ENCODE measurements around the gene PXDN.
"Not testable (repeated sequence)": the region's sequence is repeated elsewhere in the genome, so short reads cannot be mapped to it uniquely, and the experiment has no call there.

Gene PXDN

DNA sequence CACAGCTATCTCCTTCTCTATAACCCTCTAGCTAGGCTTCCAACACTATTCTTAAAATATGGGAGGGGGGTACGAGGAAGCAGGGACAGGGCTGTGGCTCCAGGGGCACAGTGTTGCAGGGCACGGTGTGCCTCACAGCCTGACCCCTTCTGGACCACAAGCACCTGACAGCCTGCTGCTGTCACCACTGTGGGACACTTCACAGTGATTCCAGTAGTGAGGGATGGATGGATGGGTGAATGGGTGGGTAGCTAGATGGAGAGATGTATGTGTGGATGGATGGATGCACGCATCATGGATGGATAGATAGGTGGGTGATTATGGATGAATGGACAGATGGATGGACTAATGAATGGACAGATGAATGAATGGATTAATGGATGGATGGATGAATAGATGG is 21.6 kb downstream of the PXDN start:
- no peak for DNase-seq (ENCODE audit: low read depth in 2 of 2)

DNA sequence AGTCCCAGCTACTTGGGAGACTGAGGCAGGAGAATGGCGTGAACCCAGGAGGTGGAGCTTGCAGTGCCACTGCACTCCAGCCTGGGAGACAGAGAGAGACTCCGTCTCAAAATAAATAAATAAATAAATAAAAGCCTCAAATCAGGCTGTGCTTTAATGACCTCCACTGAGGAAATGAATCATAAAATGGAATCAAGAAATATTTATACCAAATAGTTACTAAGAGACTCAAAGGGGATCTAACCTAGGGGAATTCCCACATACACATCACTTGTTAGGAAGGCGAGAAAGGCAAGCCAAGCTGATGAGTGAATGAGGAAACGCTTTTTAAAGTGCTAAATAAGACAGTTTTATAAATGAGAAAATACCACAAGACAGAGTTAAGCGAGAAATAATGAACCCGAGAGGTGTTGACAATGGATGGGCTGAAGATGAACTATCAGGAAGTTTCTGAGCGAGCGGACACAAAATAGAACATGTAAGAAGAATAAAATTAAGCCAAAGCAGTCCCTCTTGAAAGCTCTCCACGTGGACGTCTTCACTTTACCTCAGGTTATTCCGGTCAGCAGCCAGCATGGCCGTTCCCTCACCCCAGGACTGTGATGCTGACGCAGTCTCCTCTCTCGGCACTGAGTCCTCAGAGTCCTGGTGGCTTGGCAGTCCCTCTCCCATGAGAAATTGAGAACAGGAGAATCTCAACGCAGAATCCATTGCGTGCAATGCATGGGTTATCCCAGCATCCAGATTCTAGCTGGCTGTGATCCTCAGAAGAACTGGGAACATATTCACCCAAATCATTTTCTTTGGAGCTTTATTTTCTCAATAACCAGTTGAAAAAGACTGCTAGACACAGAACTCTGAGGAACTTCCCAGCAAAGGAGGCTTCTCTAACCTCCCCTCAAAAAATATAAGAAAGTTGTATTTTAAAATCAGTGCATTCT is 22.3 kb downstream of the PXDN start:
- no peak for DNase-seq (ENCODE audit: low read depth in 2 of 2)

- DNase-seq (ENCODE audit: low read depth in 2 of 2), result no peak
Measured at GRCh38 chr2:1718339-1719220, 25.7 kb downstream of the PXDN start.

GRCh38 chr2:1717113-1717512 is 27.2 kb downstream of the PXDN start:
- no peak for DNase-seq (ENCODE audit: low read depth in 2 of 2)

DNA sequence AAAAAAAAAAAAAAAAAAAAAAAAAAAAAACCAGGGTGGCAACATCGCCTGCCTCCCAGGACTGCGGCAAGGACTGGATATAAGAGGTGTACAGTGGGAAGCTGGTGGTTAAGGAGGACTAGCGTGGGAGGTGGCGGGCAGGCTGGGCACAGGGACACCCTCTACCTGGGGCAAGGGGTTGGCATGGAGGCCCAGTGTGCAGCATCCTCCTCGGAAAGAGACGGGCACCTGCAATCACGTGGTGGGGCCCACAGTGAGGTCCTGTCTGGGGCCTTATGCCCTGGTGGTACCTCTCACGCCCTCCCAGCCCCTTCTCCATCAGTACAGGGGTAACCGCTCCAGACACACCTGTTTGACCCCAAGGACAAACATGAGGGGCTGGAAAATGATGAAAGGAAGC is 27.9 kb downstream of the PXDN start:
- DNase-seq (ENCODE audit: low read depth in 2 of 2), result no peak

DNA sequence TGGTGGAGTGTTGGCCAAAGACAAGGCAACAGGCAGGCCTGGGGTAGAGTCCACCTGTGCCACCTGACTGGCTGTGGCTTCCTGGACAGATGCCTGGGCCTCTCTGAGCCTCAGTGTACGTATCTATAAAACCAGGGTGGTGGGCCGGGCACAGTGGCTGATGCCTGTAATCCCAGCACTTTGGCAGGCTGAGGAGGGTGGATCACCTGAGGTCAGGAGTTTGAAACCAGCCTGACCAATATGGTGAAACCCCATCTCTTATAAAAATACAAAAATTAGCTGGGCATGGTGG is 28.4 kb downstream of the PXDN start:
- DNase-seq (ENCODE audit: low read depth in 2 of 2), result not testable (repeated sequence)

DNA sequence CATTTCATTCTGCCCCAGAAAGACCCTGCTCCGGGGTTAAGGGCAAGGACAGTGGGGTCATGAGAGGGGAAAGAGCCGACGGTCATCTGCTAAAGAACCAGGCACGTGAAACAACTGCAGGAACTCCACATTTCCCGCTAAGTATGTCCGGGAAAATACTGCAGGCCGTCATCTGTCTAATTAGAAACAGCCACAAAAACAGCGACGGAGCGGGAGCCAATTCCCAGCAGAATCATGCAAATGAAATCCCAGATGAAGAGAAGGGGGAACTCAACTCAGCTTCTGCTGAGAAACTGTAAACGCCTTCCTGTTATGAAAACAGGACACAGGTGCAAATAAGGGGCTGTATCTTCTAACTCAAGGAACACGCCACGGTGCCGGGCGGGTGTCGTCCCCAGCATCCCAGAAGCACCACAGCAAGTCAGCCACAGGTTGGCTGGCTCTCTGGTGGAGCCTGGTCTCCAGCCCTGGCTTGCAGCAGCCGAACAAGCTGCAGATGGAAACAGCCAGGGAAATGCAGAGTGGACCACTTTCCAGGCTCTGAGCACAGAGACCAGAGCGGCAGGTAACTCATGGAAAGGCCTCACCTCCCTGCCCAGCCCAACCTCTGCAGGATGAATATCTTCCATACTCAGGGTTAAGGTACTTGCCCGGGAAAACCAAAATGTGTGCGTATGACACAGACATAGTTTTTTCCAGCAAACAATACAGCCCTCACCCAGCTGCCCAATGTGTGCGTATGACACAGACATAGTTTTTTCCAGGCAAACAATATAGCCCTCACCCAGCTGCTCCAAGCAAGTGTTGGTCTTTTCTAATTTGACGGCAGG is 28.9 kb downstream of the PXDN start:
- no peak for DNase-seq (ENCODE audit: low read depth in 2 of 2)

GRCh38 chr2:1714291-1715064 is 29.8 kb downstream of the PXDN start:
- DNase-seq (ENCODE audit: low read depth in 2 of 2), result no peak

- no peak for DNase-seq (ENCODE audit: low read depth in 2 of 2)
Measured at GRCh38 chr2:1713839-1714236, 30.5 kb downstream of the PXDN start.

GRCh38 chr2:1713142-1713838 is 31.0 kb downstream of the PXDN start:
- DNase-seq (ENCODE audit: low read depth in 2 of 2), result no peak

GRCh38 chr2:1709946-1710560 is 34.3 kb downstream of the PXDN start:
- DNase-seq (ENCODE audit: low read depth in 2 of 2), result no peak

DNA sequence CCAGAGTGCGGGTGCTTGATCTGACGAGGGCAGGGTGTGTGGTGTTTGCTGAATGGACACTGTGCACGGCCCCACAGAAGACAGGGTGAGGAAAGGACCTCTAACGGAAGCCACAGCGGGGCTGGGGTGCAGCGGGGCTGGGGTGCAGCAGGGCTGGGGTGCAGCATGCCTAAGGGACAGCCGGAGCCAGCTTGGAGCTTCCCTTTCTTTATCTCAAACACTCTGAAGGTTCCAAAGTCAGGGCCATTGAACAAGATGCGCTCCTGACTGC is 35.0 kb downstream of the PXDN start:
- no peak for DNase-seq (ENCODE audit: low read depth in 2 of 2)

DNA sequence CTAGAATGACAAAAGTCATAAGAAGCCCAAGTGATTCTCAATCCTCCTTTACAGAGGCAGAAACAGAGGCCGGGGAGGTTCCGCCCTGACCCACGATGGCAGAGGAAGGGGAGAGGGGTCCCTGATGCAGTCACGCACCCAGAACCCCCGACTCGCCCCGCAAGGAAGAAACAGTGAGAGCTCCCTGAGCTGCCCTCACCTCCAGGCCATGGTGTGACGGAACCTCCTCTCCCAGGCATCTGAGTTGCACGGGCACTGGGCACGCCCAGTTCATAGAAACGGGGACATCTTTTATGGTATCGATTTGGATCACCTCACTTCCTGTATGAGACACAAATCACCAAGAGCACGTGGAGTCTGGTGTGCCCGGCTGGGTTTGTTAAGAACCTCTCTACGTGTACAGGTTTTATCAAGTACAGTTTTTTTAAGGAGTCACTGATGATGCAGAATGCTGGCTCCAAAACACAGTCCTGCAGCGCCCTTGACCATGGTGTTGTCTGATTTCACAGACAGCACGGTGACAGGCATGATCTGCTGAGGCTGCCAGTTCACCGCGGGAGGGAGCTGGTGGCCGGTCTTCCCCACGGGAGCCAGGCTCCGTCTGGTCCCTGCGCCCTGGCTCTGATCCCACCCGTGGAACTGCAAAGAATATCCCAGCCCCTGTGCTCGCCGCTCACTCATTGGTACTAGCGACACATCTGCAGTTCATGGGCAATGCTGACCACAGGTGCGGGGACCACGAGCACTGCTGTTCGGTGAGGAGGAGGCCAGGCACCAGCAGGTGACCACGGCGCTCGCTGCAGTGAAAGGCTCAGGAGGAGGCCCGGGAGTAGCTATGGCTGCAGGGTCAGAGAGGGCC is 35.6 kb downstream of the PXDN start:
- DNase-seq (ENCODE audit: low read depth in 2 of 2), result no peak

DNA sequence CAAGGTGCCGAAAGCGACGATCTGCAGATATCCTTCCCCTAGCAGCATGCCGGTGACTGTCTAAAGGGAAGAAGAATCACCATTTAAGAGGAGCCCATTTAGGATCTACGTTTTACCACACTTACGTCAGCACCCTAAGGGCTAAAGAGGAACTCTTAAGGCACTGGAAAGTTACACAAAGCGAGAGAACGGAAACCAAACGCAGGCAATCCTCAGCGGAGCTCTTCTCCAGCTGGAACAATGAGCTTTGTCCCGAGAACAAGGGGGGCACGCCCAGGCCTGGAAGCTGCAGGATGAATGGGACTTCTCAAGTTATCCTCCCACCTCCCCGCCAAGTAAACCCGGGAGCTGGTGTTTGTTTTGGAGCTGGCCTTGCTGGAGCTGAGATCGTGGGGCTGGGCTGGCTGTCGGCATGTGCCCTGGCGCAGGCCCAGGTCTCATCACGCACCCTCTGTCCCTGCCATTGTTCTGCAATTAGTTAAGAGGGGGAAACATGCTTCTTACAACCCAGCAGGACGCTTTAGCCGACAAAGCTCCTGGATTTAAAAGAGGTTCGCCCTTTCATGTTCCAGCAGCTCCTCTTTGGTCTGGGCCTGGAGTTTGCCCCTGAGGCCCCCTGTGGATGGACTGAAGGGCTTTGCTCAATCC is 36.4 kb downstream of the PXDN start:
- DNase-seq (ENCODE audit: low read depth in 2 of 2), result no peak

DNA sequence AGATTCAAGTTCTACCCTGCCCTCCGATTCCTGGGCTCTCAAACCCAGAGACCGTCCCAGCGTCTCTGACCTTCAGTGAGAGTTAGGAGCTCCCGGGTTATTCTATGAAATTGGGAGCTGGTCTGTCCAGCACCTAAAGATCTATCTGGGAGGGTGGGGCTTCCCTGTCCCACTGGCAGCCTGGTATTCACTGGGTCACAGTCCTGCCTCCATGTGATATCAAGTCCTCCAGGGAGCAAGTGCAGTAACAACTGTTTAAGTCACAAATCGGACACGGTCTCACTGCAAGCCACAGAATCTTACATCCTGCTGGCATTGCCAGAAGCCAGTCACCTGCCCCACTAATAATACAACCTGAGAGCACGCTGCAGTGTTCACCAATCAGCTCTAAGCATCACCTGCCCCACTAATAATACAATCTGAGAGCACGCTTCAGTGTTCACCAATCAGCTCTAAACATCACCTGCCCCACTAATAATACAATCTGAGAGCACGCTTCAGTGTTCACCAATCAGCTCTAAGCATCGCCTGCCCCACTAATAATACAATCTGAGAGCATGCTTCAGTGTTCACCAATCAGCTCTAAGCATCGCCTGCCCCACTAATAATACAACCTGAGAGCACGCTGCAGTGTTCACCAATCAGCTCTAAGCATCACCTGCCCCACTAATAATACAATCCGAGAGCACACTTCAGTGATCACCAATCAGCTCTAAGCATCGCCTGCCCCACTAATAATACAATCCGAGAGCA is 38.0 kb downstream of the PXDN start:
- not testable (repeated sequence) for DNase-seq (ENCODE audit: low read depth in 2 of 2)

- DNase-seq (ENCODE audit: low read depth in 2 of 2), result no peak
Measured at GRCh38 chr2:1705557-1706076, 38.7 kb downstream of the PXDN start.

DNA sequence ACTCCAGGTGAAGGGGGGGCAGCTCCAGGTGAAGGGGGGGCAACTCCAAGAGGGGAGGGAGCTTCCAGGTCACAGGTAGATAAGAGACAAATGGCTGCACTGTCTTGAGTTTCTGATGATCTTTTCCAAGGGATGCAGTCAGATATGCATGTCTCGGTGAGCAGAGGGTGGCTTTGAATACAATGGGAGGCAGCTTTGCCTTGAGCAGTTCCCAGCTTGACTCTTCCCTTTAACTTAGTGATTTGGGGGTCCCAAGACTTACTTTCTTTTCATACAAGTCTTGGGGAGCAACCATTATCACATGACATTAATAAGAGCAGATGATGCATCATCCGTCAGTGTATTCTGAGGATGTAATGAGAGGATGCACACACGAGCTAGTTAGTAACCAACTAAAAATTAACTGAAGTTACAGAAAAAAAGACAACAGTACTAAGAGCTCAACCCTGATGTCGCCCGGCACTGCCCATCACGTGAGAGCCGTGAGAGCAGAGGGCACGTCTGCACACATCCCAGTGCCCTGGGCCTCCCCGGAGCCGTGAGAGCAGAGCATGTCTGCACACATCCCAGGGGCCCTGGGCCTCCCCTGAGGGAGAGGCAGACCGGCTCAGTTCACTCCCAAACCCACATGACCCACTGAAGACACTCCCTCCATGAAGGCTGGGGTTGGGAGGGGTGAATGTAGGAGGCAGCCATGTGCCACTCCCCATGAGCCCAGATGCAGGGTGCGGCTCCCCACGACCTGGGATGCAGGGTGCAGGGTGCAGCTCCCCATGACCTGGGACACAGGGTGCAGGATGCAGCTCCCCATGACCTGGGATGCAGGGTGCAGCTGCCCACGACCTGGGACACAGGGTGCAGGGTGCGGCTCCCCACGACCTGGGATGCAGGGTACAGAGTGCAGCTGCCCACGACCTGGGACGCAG is 39.4 kb downstream of the PXDN start:
- DNase-seq (ENCODE audit: low read depth in 2 of 2), result no peak

Data from stimulated activated CD4-positive, alpha-beta T cell treated with anti-CD3 and anti-CD28 coated beads, Interleukin-1b, Interleukin-23, amount 100 ng/mL, for 4 hours (primary cell).